Measurements from ENCODE around the gene TBC1D13. TPM values are rescaled to one million over a fixed set of nuclear protein-coding genes. Genes with fewer than 3 reads are reported as not detected.
A peak's percentile ranks its signal among the peaks of the same experiment; 100 is the strongest.
"Not testable (repeated sequence)": the region's sequence is repeated elsewhere in the genome, so short reads cannot be mapped to it uniquely, and the experiment has no call there.

The TBC1D13 gene
- total RNA-seq, 1 donor, result 17.0 TPM

GRCh38 chr9:128851779-128852600 lies 64.9 kb downstream of the TBC1D13 start:
- not testable (repeated sequence) for DNase-seq (ENCODE audit: insufficient read length, low spot score, missing footprints); H3K27ac ChIP-seq (ENCODE audit: low read depth, low read length); H3K4me2 ChIP-seq (ENCODE audit: insufficient read depth, low read length); H3K9me3 ChIP-seq (ENCODE audit: low read depth, low read length); H3K27me3 ChIP-seq (ENCODE audit: insufficient read depth, low read length); H3K36me3 ChIP-seq (ENCODE audit: insufficient read depth, low read length); H3K4me3 ChIP-seq (ENCODE audit: insufficient read depth, low read length); H2AFZ ChIP-seq (ENCODE audit: low read length); H3K4me1 ChIP-seq (ENCODE audit: insufficient read depth, low read length); H4K20me1 ChIP-seq (ENCODE audit: insufficient read depth, low read length); H3K79me2 ChIP-seq (ENCODE audit: insufficient read depth, low read length)
- peak; percentile 63 for TF ChIP-seq CTCF (IDR thresholded peaks at IDR 0.05; ENCODE audit: extremely low read depth, low read depth, low read length)

GRCh38 chr9:128852646-128853045 lies 65.6 kb downstream of the TBC1D13 start:
- not testable (repeated sequence) for H2AFZ ChIP-seq (ENCODE audit: low read length); H3K79me2 ChIP-seq (ENCODE audit: insufficient read depth, low read length); H3K27ac ChIP-seq (ENCODE audit: low read depth, low read length); H3K9me3 ChIP-seq (ENCODE audit: low read depth, low read length); H4K20me1 ChIP-seq (ENCODE audit: insufficient read depth, low read length); H3K4me2 ChIP-seq (ENCODE audit: insufficient read depth, low read length); H3K4me1 ChIP-seq (ENCODE audit: insufficient read depth, low read length); H3K27me3 ChIP-seq (ENCODE audit: insufficient read depth, low read length); H3K36me3 ChIP-seq (ENCODE audit: insufficient read depth, low read length); H3K4me3 ChIP-seq (ENCODE audit: insufficient read depth, low read length); DNase-seq (ENCODE audit: insufficient read length, low spot score, missing footprints)

GRCh38 chr9:128854454-128854853 lies 67.4 kb downstream of the TBC1D13 start:
- not testable (repeated sequence) for H3K4me1 ChIP-seq (ENCODE audit: insufficient read depth, low read length); H4K20me1 ChIP-seq (ENCODE audit: insufficient read depth, low read length)

GRCh38 chr9:128858476-128858875 lies 71.4 kb downstream of the TBC1D13 start:
- not testable (repeated sequence) for H3K36me3 ChIP-seq (ENCODE audit: insufficient read depth, low read length); H4K20me1 ChIP-seq (ENCODE audit: insufficient read depth, low read length); H3K4me1 ChIP-seq (ENCODE audit: insufficient read depth, low read length); H3K4me3 ChIP-seq (ENCODE audit: insufficient read depth, low read length); H3K9me3 ChIP-seq (ENCODE audit: low read depth, low read length); H3K4me2 ChIP-seq (ENCODE audit: insufficient read depth, low read length); H3K27ac ChIP-seq (ENCODE audit: low read depth, low read length); H3K79me2 ChIP-seq (ENCODE audit: insufficient read depth, low read length); H3K27me3 ChIP-seq (ENCODE audit: insufficient read depth, low read length); DNase-seq (ENCODE audit: insufficient read length, low spot score, missing footprints); H2AFZ ChIP-seq (ENCODE audit: low read length)

More at GRCh38 chr9:128854454-128854853, 67.4 kb downstream of the TBC1D13 start:
- H2AFZ ChIP-seq (ENCODE audit: low read length); H3K79me2 ChIP-seq (ENCODE audit: insufficient read depth, low read length); H3K4me3 ChIP-seq (ENCODE audit: insufficient read depth, low read length); DNase-seq (ENCODE audit: insufficient read length, low spot score, missing footprints); H3K36me3 ChIP-seq (ENCODE audit: insufficient read depth, low read length); H3K27ac ChIP-seq (ENCODE audit: low read depth, low read length); H3K27me3 ChIP-seq (ENCODE audit: insufficient read depth, low read length); H3K4me2 ChIP-seq (ENCODE audit: insufficient read depth, low read length); H3K9me3 ChIP-seq (ENCODE audit: low read depth, low read length): not testable (repeated sequence)

Small RNA genes within 50 kb of the gene (small RNA-seq; reads per million reads assigned to genes)
- not detected for gene RF00017

Other genes starting within 250 kb of the TBC1D13 start
- 324 and 354 TPM in 2 replicates for gene SPTAN1, start 234.7 kb upstream of the TBC1D13 start, total RNA-seq
- gene DYNC2I2, start 130.4 kb upstream of the TBC1D13 start, total RNA-seq, result 51.3 and 52.1 TPM in 2 replicates
- 365 and 397 TPM in 2 replicates for gene SET, start 98.0 kb upstream of the TBC1D13 start, total RNA-seq
- 3.5 and 4.3 TPM in 2 replicates for gene PKN3, start 84.8 kb upstream of the TBC1D13 start, total RNA-seq
- 32.7 and 35.1 TPM in 2 replicates for gene ZDHHC12, start 63.1 kb upstream of the TBC1D13 start, total RNA-seq
- 26.4 and 27.1 TPM in 2 replicates for gene ZER1, start 15.3 kb upstream of the TBC1D13 start, total RNA-seq
- gene ENDOG, start 31.2 kb downstream of the TBC1D13 start, total RNA-seq, result 17.4 and 18.0 TPM in 2 replicates
- 10.1 and 10.3 TPM in 2 replicates for gene SPOUT1, start 42.5 kb downstream of the TBC1D13 start, total RNA-seq
- 3.3 and 4.7 TPM in 2 replicates for gene KYAT1, start 94.7 kb downstream of the TBC1D13 start, total RNA-seq
- gene LRRC8A, start 94.9 kb downstream of the TBC1D13 start, total RNA-seq, result 38.0 and 39.8 TPM in 2 replicates
- gene PHYHD1, start 133.7 kb downstream of the TBC1D13 start, total RNA-seq, result 7.6 and 8.0 TPM in 2 replicates
- gene DOLK, start 160.3 kb downstream of the TBC1D13 start, total RNA-seq, result 28.6 and 29.5 TPM in 2 replicates
- 28.9 and 30.0 TPM in 2 replicates for gene NUP188, start 160.4 kb downstream of the TBC1D13 start, total RNA-seq
- 37.3 and 38.6 TPM in 2 replicates for gene SH3GLB2, start 241.1 kb downstream of the TBC1D13 start, total RNA-seq
- 21.2 and 22.4 TPM in 2 replicates for gene MIGA2, start 249.4 kb downstream of the TBC1D13 start, total RNA-seq

All from osteoblast (primary cell).